ENCODE measurements around the gene TBX6. TPM values are rescaled to one million over a fixed set of nuclear protein-coding genes. Genes with fewer than 3 reads are reported as not detected.

The TBX6 gene
- total RNA-seq, 2 donors from 2014 or later = 1.8 to 2.6 TPM

DNA sequence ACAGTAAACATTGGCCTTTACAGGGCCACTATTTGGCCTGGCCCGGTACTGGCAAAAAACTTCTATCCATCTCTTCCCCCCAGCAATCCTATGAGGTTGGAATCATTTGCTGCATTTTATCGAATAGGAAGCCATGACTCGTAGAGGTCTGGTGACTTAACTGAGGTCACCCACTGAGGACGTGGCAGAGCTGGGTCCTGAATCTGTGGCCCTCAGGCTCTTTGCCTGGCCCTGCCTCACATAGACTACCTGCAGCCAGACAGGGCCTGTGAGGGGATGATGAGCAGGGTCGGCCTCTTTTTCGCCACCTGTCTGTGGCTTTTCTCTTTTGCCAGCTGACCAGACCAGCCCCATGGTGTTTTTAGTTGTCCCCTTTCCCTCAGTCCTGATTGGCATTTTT, 14.1 kb downstream of the TBX6 start:
- intact Hi-C loops (cut with DNase I) = no loop called here
- no peak for ATAC-seq
- no peak for DNase-seq
- H3K4me3 ChIP-seq = no peak overlapping the region
- H3K27me3 ChIP-seq = no peaks in the 10 kb centered on the region
- no peak overlapping the region for H3K27ac ChIP-seq
- peaks cover 0 to 5% of the 10 kb centered on the region in 2 donors for H3K36me3 ChIP-seq (replicated peaks in 1 of 2; ENCODE audit: insufficient read depth in 1 of 2, low read depth in 2 of 2)
- H3K9me3 ChIP-seq = no peaks in the 10 kb centered on the region
- TF ChIP-seq, protein P1, sequence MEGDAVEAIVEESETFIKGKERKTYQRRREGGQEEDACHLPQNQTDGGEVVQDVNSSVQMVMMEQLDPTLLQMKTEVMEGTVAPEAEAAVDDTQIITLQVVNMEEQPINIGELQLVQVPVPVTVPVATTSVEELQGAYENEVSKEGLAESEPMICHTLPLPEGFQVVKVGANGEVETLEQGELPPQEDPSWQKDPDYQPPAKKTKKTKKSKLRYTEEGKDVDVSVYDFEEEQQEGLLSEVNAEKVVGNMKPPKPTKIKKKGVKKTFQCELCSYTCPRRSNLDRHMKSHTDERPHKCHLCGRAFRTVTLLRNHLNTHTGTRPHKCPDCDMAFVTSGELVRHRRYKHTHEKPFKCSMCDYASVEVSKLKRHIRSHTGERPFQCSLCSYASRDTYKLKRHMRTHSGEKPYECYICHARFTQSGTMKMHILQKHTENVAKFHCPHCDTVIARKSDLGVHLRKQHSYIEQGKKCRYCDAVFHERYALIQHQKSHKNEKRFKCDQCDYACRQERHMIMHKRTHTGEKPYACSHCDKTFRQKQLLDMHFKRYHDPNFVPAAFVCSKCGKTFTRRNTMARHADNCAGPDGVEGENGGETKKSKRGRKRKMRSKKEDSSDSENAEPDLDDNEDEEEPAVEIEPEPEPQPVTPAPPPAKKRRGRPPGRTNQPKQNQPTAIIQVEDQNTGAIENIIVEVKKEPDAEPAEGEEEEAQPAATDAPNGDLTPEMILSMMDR (IDR thresholded peaks at IDR 0.05) = no peak
- no peak for TF ChIP-seq POLR2A (IDR thresholded peaks at IDR 0.05)
- WGBS, 2 donors = 65 to 71% methylated on average over 6 of the region's 6 CpGs
- peaks cover 37% of the 10 kb centered on the region for H3K4me1 ChIP-seq

DNA sequence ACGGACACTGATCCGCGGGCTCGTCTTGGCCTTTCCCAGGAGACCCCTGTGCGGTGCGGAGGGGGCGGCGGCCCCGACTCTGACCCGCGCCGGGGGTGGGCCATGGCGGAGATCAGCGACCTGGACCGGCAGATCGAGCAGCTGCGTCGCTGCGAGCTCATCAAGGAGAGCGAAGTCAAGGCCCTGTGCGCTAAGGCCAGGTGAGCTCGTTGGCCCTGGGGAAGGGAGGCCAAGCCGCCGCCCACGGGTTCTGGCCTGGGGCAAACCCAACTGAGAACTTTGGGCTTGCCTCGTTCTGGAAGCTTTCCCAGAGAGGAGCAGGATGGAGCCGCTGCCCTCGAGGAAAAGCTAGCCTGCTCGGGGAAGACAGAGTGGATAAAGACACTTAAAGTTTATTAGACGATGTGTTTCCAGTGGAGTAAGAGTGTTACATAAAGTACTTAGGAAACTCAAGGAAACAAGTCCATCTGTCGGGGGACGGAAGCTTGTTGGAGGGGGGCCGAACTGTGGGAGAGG, 15.4 kb downstream of the TBX6 start:
- peaks cover 0 to 4% of the 10 kb centered on the region in 2 donors for H3K36me3 ChIP-seq (replicated peaks in 1 of 2; ENCODE audit: insufficient read depth in 1 of 2, low read depth in 2 of 2)
- DNase-seq (no peak), ATAC-seq (peak; percentile 16)
- intact Hi-C loops (cut with DNase I) = no loop called here
- H3K27me3 ChIP-seq = no peaks in the 10 kb centered on the region
- H3K4me1 ChIP-seq = peaks cover 37% of the 10 kb centered on the region
- H3K4me3 ChIP-seq = peak overlapping the region; percentile 96 to 99
- no peaks in the 10 kb centered on the region for H3K9me3 ChIP-seq
- 1 to 3% methylated on average over 7 to 30 of the region's 33 CpGs for WGBS, 2 donors
- H3K27ac ChIP-seq = peak overlapping the region; percentile 82 to 98 (median 89)
- TF ChIP-seq, protein P1 (IDR thresholded peaks at IDR 0.05) = no peak
- no peak for TF ChIP-seq POLR2A (IDR thresholded peaks at IDR 0.05)

- peak; percentile 61 to 90 (median 89) for TF ChIP-seq POLR2A (IDR thresholded peaks at IDR 0.05)
- TF ChIP-seq, protein P1 (IDR thresholded peaks at IDR 0.05) = peak in 2 of 7 experiments; percentile 10 to 11
Measured at GRCh38 chr16:30075503-30076275, 16.0 kb downstream of the TBX6 start, which contains the start of gene PPP4C. PPP4C (plus strand) TSS chr16:30075994; CDS start chr16:30076378, 384 bp downstream.

DNA sequence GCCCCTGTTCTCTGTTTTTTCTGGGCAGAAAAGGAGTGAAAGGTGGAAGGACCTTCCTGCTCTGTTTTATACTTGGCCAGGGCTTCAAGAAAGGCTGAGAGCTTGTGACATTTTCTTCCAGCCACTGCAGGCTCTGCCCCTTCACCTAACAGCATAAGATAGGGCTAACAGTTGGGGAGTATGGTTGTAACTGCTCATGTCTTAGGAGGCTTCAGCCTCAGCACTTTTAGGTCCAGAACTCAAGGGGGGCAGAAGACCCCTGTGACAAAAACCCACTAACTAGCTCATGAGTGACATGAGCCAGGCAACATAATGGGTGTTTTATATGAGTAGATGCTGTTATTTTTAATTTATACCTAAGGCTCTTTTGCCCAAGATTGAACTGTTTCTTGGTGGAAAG, 21.2 kb downstream of the TBX6 start:
- DNase-seq (no peak), ATAC-seq (no peak)
- no peak for TF ChIP-seq POLR2A (IDR thresholded peaks at IDR 0.05)
- TF ChIP-seq, protein P1 (IDR thresholded peaks at IDR 0.05) = no peak
- no peak overlapping the region for H3K4me3 ChIP-seq
- H3K27ac ChIP-seq = no peak overlapping the region
- H3K36me3 ChIP-seq (replicated peaks in 1 of 2; ENCODE audit: insufficient read depth in 1 of 2, low read depth in 2 of 2) = peaks cover 10 to 24% of the 10 kb centered on the region in 2 donors
- no peaks in the 10 kb centered on the region for H3K9me3 ChIP-seq
- peaks cover 36% of the 10 kb centered on the region for H3K4me1 ChIP-seq
- intact Hi-C loops (cut with DNase I) = no loop called here
- no peaks in the 10 kb centered on the region for H3K27me3 ChIP-seq

More at GRCh38 chr16:30075503-30076275, 16.0 kb downstream of the TBX6 start, which contains the start of gene PPP4C:
- ATAC-seq (peak; percentile 95), DNase-seq (peak; percentile 90 to 93 (median 92))
- Histone ChIP-seq H3K36me3 (replicated peaks in 1 of 2; ENCODE audit: insufficient read depth in 1 of 2, low read depth in 2 of 2) (peaks cover 0 to 3% of the 10 kb centered on the region in 2 donors), H3K9me3 (no peaks in the 10 kb centered on the region), H3K27ac (peak within 1 kb of the TSS; percentile 82 to 98 (median 89)), H3K27me3 (no peaks in the 10 kb centered on the region), H3K4me1 (peaks cover 33% of the 10 kb centered on the region), H3K4me3 (peak within 1 kb of the TSS; percentile 96 to 99)
- intact Hi-C loops (cut with DNase I) = no loop called here
- 1 to 6% methylated on average over 23 to 64 of the region's 67 CpGs for WGBS, 2 donors

Data from body of pancreas (tissue), 4 donors.